ENCODE results near the gene PIRT.

DNA sequence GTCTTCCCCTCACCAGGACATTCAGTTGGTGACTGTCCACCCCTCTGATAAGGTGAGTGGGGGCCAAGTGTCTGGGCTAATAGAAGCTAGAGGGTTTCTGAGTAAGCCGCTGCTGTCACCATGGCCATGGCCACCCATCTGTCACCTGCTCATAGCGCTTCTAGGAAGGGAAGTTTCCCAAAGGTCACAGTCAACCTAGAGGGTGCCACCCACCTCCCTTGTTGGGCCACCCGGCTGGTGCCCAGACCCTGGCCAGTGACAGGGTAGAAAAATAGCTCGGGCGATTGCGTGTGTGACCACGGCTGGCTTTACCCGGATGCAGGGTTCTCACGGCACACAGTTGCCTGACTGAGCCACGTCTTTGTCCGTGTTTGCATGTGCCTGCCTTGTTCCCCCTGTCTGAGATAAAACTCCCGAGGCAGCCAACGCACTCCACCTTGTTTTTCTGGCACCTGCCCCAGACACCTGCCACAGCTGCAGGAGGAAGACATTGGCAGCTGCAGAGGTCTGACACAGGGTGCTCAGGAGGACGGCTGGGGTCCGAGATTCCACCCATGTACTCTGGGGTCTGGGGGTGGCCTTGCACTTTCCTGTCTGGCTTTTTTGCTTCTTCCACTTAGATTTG, 809 bp downstream of the PIRT start:
- no peak for TF ChIP-seq POLR2AphosphoS5 (IDR thresholded peaks at IDR 0.05; ENCODE audit: insufficient read depth in 1 of 2, low read depth in 1 of 2)
- TF ChIP-seq, protein P1, sequence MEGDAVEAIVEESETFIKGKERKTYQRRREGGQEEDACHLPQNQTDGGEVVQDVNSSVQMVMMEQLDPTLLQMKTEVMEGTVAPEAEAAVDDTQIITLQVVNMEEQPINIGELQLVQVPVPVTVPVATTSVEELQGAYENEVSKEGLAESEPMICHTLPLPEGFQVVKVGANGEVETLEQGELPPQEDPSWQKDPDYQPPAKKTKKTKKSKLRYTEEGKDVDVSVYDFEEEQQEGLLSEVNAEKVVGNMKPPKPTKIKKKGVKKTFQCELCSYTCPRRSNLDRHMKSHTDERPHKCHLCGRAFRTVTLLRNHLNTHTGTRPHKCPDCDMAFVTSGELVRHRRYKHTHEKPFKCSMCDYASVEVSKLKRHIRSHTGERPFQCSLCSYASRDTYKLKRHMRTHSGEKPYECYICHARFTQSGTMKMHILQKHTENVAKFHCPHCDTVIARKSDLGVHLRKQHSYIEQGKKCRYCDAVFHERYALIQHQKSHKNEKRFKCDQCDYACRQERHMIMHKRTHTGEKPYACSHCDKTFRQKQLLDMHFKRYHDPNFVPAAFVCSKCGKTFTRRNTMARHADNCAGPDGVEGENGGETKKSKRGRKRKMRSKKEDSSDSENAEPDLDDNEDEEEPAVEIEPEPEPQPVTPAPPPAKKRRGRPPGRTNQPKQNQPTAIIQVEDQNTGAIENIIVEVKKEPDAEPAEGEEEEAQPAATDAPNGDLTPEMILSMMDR (IDR thresholded peaks at IDR 0.05): no peak

Measured in vagina (tissue), 2 donors.